SK-N-SH (cell line): Measurements from ENCODE around the gene SERPINA12. TPM values are rescaled to one million over a fixed set of nuclear protein-coding genes. Genes with fewer than 3 reads are reported as not detected.

Experiments
- CTCF ChIA-PET: fragments of 300-600, 350-600 bp; formaldehyde crosslinking; extraction: SDS; loops from one replicate; lab custom pipeline; 2021; lab: Yijun Ruan, JAX
- POLR2A ChIA-PET: fragments of 350-600 bp; sonication (Branson Sonifier 250); formaldehyde crosslinking; extraction: SDS; loops from one replicate; lab custom pipeline; 2020; ENCODE audit warnings: antibody characterized with exemption, inconsistent platforms; lab: Yijun Ruan, JAX
- DNase-seq: peaks from one replicate; pipeline ENCODE4 v3.0.0; 2012
- H2AFZ ChIP-seq: fragments of 200-600 bp; sonication (generic); 2 replicates; pipeline ENCODE4 v1.8.1; 2016; ENCODE audit warnings: antibody characterized with exemption, mild to moderate bottlenecking, low read depth
- H3F3A ChIP-seq: fragments of 200-600 bp; sonication (generic); replicated peaks from 2 replicates; pipeline ENCODE3; 2016; ENCODE audit warnings: antibody characterized with exemption, mild to moderate bottlenecking; ENCODE audit not compliant: insufficient read depth
- H3K27ac ChIP-seq, 2 experiments: fragments of 200-500 bp in 1 of 2; fragments of 200-600 bp in 1 of 2; sonication (Bioruptor generic) in 1 of 2; sonication (generic), shearing (Covaris generic) in 1 of 2; 2 replicates each; pipeline versions ENCODE4 v1.5.1 to v1.6.1; 2014 to 2016; ENCODE audit warnings: low read depth in 2 of 2, inconsistent platforms in 1 of 2, low read length in 1 of 2, mild to moderate bottlenecking in 1 of 2, mixed read lengths in 1 of 2
- H3K27me3 ChIP-seq: fragments of 200-600 bp; sonication (generic), shearing (Covaris generic); 2 replicates; pipeline ENCODE4 v1.6.1; 2016; ENCODE audit warnings: mixed run types; ENCODE audit not compliant: insufficient read depth
- H3K36me3 ChIP-seq, 2 experiments: fragments of 200-500 bp in 1 of 2; fragments of 200-600 bp in 1 of 2; sonication (Bioruptor generic) in 1 of 2; sonication (generic) in 1 of 2; replicated peaks in 1 of 2; 2 replicates each; pipeline versions ENCODE3 to v1.5.1; 2014 to 2016; ENCODE audit warnings: low read length in 1 of 2, mild to moderate bottlenecking in 1 of 2; ENCODE audit not compliant: insufficient read depth in 2 of 2, control insufficient read depth in 1 of 2
- H3K4me1 ChIP-seq, 2 experiments: fragments of 200-500 bp in 1 of 2; fragments of 200-600 bp in 1 of 2; sonication (Bioruptor generic) in 1 of 2; sonication (generic), shearing (Covaris generic) in 1 of 2; 2 replicates each; pipeline versions ENCODE4 v1.5.1 to v1.6.1; 2014 to 2016; ENCODE audit warnings: low read depth in 1 of 2, low read length in 1 of 2, mixed run types in 1 of 2; ENCODE audit not compliant: insufficient read depth in 2 of 2, control insufficient read depth in 1 of 2
- H3K4me2 ChIP-seq: fragments of 200-600 bp; sonication (generic), shearing (Covaris generic); 2 replicates; pipeline ENCODE4 v1.6.1; 2017; ENCODE audit warnings: mixed run types
- H3K4me3 ChIP-seq, 2 experiments: fragments of 200-500 bp in 1 of 2; fragments of 200-600 bp in 1 of 2; sonication (Bioruptor generic) in 1 of 2; sonication (generic), shearing (Covaris generic) in 1 of 2; 2 replicates each; pipeline versions ENCODE4 v1.5.1 to v1.8.1; 2014 to 2016; ENCODE audit warnings: low read depth in 2 of 2, inconsistent platforms in 1 of 2, low read length in 1 of 2, mild to moderate bottlenecking in 1 of 2, mixed read lengths in 1 of 2, moderate library complexity in 1 of 2
- H3K79me2 ChIP-seq: fragments of 200-600 bp; sonication (generic); 2 replicates; pipeline ENCODE4 v1.8.1; 2017; ENCODE audit warnings: mild to moderate bottlenecking; ENCODE audit not compliant: insufficient read depth
- H3K9ac ChIP-seq: fragments of 200-600 bp; sonication (generic); 2 replicates; pipeline ENCODE4 v1.6.1; 2017; ENCODE audit warnings: mixed run types
- H3K9me2 ChIP-seq: fragments of 200-600 bp; sonication (generic); 2 replicates; pipeline ENCODE4 v1.6.1; 2017; ENCODE audit warnings: mixed run types
- H3K9me3 ChIP-seq: fragments of 200-600 bp; sonication (generic); 2 replicates; pipeline ENCODE4 v1.6.1; 2017; ENCODE audit warnings: mixed run types, mild to moderate bottlenecking, moderate library complexity
- H4K20me1 ChIP-seq: fragments of 200-600 bp; sonication (generic); 2 replicates; pipeline ENCODE4 v1.6.1; 2017; ENCODE audit warnings: mild to moderate bottlenecking, mixed run types; ENCODE audit not compliant: insufficient read depth
- ELF1 ChIP-seq: IDR thresholded peaks from 2 replicates; pipeline ENCODE4 v1.4.0; 2012
- EP300 ChIP-seq, 2 experiments: IDR thresholded peaks; 2 replicates each; pipeline versions ENCODE4 v1.4.0 to v1.6.1; 2012; ENCODE audit warnings: borderline replicate concordance in 1 of 2, low read depth in 1 of 2, low read length in 1 of 2
- EZH2phosphoT487 ChIP-seq: fragments of 200-600 bp; sonication (generic); IDR thresholded peaks from 2 replicates; pipeline ENCODE4 v1.6.1; 2017; ENCODE audit warnings: low read depth, mixed run types, mild to moderate bottlenecking, antibody characterized with exemption, moderate library complexity, borderline replicate concordance
- FOSL2 ChIP-seq: IDR thresholded peaks from 2 replicates; pipeline ENCODE4 v1.4.0; 2012; ENCODE audit warnings: low read depth, mild to moderate bottlenecking, moderate library complexity, borderline replicate concordance
- MEF2A ChIP-seq: IDR thresholded peaks from 2 replicates; pipeline ENCODE4 v1.4.0; 2012; ENCODE audit warnings: low read depth, borderline replicate concordance
- MXI1 ChIP-seq: IDR thresholded peaks from 2 replicates; pipeline ENCODE4 v1.6.1; 2012; ENCODE audit warnings: mild to moderate bottlenecking, low read depth, low read length, improper control_type of control experiment
- NFIC ChIP-seq: IDR thresholded peaks from 2 replicates; pipeline ENCODE4 v1.4.0; 2012; ENCODE audit warnings: borderline replicate concordance
- PBX3 ChIP-seq: IDR thresholded peaks from 2 replicates; pipeline ENCODE4; 2012
- POLR2AphosphoS5 ChIP-seq: IDR thresholded peaks from 2 replicates; pipeline ENCODE4 v1.6.1; 2012; ENCODE audit warnings: low read depth, low read length
- SIN3A ChIP-seq: IDR thresholded peaks from 2 replicates; pipeline ENCODE4 v1.6.1; 2012; ENCODE audit warnings: low read depth, mild to moderate bottlenecking, low read length, moderate library complexity, borderline replicate concordance
- SMC3 ChIP-seq: IDR thresholded peaks from 2 replicates; pipeline ENCODE4 v1.6.1; 2012; ENCODE audit warnings: low read depth, low read length, improper control_type of control experiment
- TCF12 ChIP-seq: IDR thresholded peaks from 2 replicates; pipeline ENCODE4 v1.4.0; 2012
- USF1 ChIP-seq: IDR thresholded peaks from 2 replicates; pipeline ENCODE4 v1.4.0; 2012; ENCODE audit warnings: low read depth, borderline replicate concordance
- WGBS: methylation state at CpG from one replicate; pipeline ENCODE4 v1.1.6; 2017; ENCODE audit warnings: low lambda C conversion rate; 5-methylcytosine and 5-hydroxymethylcytosine counted together
- polyA plus RNA-seq, 3 experiments: library from polyadenylated mRNA; depleted of rRNA; stranded (reverse); fragments of >200 nt; gene quantifications; 2 replicates each; pipeline ENCODE4 v1.2.3, GENCODE V29; 2012
- TF ChIP-seq, protein P1 (sequence below): fragments of 150-350 bp; IDR thresholded peaks from 2 replicates; pipeline ENCODE4 v1.6.1; 2016; ENCODE audit warnings: mild to moderate bottlenecking, low read depth, low read length

SERPINA12 gene
- polyA plus RNA-seq, 1 of the 3 experiments (the other 2 are of a cell fraction): not detected

DNA sequence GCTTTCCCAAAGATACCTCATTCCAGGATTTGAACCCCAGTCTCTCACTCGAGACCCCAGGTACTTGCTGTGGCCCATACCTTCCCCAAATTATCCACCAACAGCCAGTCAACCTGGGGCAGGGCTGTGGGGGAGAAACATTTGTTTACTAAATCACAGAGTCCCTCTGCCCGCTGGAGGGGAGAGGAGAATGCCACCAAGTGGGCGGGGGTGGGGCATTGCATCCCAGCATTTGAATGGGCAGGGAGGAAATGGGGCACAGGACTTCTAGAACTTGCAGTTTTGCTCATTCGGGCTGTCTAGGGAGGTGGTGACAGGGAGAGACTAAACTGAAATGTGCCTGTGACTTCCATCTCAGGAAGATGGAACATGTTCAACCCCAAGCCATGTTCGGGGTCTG lies 22.4 kb downstream of the SERPINA12 start:
- Histone ChIP-seq H3K9ac (no peak overlapping the region), H3K36me3 (no peaks in the 10 kb centered on the region), H3K27ac (no peak overlapping the region), H3K4me3 (no peak overlapping the region), H3K9me2 (no peaks in the 10 kb centered on the region), H3K79me2 (no peaks in the 10 kb centered on the region), H3K4me1 (peaks cover 0 to 3% of the 10 kb centered on the region in 2 experiments; a peak in 2 of 4 replicates), H2AFZ (peak overlapping the region; percentile 49; the same call in 1 of the 2 replicates), H3K9me3 (no peaks in the 10 kb centered on the region), H4K20me1 (no peaks in the 10 kb centered on the region), H3K27me3 (peaks cover under 1% of the 10 kb centered on the region; the same call in 1 of the 2 replicates), H3K4me2 (no peak overlapping the region), H3F3A (no peaks in the 10 kb centered on the region)
- 19% methylated on average over 5 of the region's 5 CpGs for WGBS
- POLR2A ChIA-PET: interaction anchor here (0.7 kb wide), 1 partner anchor 53 kb away, joined by 4 read pairs; no protein-coding TSS in a partner anchor
- DNase-seq: no peak
- CTCF ChIA-PET: interaction anchor here (0.6 to 4.0 kb wide), 37 partner anchors 8 to 945 kb away, joined by 3 to 48 read pairs (median 7); partner anchors contain the start of genes SERPINA12, SERPINA5 and SERPINA9
- TF ChIP-seq MEF2A: no peak
- no peak for TF ChIP-seq SIN3A
- no peak for TF ChIP-seq PBX3
- no peak for TF ChIP-seq EP300 (IDR thresholded peaks at IDR 0.05; ENCODE audit: borderline replicate concordance in 1 of 2, low read depth in 1 of 2, low read length in 1 of 2)
- TF ChIP-seq USF1: no peak
- TF ChIP-seq FOSL2: no peak
- no peak for TF ChIP-seq NFIC
- no peak for TF ChIP-seq TCF12
- TF ChIP-seq SMC3: no peak
- TF ChIP-seq ELF1: no peak
- TF ChIP-seq MXI1: no peak
- TF ChIP-seq EZH2phosphoT487: no peak
- TF ChIP-seq, protein P1, sequence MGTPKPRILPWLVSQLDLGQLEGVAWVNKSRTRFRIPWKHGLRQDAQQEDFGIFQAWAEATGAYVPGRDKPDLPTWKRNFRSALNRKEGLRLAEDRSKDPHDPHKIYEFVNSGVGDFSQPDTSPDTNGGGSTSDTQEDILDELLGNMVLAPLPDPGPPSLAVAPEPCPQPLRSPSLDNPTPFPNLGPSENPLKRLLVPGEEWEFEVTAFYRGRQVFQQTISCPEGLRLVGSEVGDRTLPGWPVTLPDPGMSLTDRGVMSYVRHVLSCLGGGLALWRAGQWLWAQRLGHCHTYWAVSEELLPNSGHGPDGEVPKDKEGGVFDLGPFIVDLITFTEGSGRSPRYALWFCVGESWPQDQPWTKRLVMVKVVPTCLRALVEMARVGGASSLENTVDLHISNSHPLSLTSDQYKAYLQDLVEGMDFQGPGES: no peak
- TF ChIP-seq POLR2AphosphoS5: no peak
